Measurements from ENCODE around the gene GDI1.
A peak's percentile ranks its signal among the peaks of the same experiment; 100 is the strongest.
"Not testable (repeated sequence)": the region's sequence is repeated elsewhere in the genome, so short reads cannot be mapped to it uniquely, and the experiment has no call there.

The GDI1 gene

DNA sequence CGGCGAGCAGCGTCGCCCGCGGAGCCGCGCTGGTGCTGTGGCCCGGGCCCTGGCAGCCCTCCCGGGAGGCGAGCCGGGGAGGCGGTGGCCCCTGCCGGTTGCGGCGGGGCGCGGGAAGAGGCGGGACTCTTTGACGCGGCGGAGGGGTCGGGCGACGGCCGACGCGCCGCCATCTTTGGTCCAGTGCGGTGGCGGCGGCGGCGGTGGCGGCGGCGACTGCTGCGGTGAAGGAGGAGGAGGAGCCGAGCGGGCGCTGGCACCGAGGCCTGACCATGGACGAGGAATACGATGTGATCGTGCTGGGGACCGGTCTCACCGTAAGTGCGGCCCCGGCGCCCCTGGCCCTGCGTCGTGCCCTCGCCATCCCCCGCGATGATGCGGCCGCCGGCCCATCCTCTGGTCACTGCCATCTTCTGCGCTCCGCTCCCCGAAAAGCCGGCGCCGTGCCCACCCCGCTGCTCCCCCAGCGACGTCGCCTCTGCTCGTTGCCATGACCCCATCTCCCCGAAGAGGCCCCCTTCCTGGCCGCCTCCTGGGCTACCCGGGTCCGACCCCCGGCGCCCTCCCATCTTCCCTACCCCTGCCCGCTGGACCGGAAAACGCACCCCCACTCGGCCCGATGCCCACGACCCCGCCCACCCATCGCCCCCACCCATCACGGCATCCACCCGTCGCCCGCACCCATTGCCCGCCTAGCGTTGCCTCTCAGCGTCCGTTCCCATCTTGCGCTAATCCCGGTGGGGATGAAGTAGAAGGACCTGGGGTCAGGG is at the start of gene GDI1:
Gene GDI1 (plus strand): TSS at position 172 of the 770 bp plus-strand sequence. CDS start 101 bp downstream, at position 273.
- DNase-seq (ENCODE audit: low read depth), result no peak

DNA sequence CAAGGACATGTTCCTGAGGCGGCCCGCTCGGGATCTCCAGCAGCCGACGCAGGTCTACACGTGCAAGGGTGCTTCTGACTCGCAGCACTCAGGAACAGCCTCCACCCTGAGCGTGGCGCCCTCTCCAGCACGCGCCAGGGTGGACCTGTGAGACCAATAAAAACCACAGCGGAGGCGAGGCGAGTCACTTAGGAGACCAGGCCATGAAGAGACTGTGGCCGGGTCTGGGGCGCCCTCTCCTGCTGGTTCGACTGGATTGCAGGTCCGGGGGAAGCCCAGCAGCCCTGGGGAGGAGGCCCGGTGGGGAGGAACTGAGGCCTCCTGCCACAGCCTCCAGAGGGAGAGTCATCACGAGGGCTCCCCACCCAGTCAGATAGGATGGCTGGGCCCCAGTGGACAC is 48.9 kb upstream of the GDI1 start:
- DNase-seq (ENCODE audit: low read depth), result not testable (repeated sequence)

DNA sequence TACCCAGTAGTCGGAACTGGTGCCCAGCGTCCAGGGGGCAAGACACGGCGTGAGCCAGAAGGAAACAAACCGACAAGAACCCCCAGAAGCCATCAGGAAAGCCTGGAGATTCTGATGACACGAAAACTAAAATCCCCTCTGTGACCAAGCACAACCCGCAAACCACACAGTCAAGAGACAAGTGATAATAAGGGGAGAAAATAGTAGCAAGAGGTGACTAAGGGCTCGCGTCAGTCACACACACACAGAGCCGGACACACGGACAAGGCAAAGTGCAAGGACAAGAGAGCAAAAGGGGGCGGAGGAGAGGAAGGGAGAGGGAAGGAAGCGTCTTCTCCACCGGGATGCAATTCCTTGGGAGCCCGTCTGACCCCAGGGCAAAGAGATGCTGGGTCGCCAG is 48.3 kb upstream of the GDI1 start:
- DNase-seq (ENCODE audit: low read depth), result not testable (repeated sequence)

DNA sequence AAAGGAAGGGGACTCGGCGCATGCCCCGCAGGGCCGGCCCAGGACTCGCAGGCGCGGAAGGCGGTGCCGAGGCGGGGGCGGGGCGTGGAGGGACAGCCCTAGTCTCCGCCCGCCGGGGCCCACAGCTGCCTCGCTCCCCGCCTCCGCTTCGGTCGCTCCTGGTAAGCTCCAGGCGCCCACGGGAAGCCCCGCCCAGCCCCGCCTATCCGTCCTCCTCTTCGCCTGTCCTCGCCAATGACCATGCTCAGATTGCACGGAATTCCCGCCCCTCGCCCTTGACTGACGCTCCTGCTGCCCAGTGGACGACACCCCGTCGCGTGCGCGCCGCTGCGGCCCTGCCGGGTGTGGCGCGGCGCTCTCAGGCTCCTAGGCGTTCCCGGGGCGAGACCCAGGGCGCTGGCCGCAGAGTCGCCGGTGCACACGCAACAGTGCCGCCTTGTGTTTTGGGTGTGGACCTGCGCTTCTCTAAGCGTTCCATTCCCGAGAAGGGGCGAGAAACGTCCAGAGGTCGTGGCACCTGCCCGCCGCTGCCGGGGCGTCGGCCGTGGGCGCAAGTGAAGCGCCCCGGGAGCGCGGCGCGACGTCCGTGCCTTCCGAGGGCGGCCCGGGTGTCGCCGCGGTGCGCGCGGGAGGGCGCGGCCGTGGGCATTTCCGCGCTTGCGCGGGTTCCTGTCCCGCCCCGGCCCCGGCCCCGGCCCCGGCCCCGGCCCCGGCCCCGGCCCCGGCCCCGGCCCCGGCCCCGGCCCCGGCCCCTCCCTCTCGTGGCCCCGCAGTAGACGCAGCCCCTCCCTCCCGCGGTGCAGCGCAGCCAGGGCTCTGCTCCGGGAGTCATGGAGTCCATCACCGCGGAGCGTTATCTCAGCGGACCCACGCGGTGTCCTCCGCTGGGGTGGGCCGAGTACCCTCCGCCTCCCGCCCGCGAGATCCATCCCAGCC is 46.9 kb upstream of the GDI1 start:
- not testable (repeated sequence) for DNase-seq (ENCODE audit: low read depth)

DNA sequence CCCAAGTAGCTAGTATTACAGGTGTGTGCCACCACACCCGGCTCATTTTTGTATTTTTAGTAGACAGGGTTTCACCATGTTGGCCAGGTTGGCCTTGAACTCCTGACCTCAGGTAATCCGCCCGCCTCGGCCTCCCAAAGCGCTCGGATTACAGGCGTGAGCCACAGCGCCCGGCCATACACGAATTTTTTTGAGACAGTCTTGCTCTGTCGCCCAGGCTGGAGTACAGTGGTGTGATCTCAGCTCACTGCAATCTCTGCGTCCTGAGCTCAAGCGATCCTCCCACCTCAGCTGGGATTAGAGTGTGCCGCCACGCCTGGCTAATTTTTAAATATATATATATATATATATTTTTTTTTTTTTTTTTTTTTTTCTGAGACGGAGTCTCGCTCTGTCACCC is 40.6 kb upstream of the GDI1 start:
- DNase-seq (ENCODE audit: low read depth), result not testable (repeated sequence)

DNA sequence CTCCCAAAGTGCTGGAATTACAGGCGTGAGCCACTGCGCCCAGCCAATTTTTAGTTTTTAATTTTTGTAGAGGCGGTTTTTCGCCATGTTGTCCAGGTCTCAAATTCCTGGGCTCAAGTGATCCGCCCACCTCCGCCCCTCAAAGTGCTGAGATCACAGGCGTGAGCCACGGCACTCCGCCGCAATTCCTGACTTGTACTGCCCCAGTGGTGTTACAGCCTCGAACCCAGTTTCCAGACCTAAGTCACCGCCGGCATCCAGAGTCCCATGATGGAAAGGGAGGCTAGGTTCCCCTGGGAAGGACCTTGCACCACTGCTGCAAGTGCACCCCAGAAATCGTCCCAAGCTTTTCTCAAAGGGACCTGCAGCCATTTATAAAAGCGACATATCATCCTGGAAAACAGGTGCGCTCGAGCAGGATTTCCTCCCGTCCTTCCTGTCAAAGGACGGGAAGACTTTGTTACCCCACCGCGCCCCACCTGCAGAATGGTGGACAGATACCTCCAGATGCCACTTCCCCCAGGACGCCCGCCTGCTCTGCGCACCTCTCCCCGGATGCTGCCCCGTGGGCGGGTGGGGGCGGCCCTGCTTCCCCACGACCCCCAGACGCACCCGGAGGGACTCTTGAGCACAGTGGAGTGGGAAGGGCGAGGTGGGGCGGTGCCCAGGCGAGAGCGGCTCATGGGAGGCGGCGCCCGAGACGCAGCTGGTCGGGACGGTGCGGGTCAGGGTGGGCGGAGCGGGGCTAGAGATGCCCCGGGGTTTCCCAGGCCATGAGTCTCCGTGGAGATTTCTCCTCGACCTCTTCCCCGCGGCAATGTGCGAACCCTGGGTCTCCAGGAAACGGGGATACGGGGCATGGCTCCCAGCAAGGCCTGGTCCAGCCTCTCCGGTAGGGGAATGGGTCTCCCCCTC is 39.7 kb upstream of the GDI1 start:
- DNase-seq (ENCODE audit: low read depth), result peak; percentile 47

DNA sequence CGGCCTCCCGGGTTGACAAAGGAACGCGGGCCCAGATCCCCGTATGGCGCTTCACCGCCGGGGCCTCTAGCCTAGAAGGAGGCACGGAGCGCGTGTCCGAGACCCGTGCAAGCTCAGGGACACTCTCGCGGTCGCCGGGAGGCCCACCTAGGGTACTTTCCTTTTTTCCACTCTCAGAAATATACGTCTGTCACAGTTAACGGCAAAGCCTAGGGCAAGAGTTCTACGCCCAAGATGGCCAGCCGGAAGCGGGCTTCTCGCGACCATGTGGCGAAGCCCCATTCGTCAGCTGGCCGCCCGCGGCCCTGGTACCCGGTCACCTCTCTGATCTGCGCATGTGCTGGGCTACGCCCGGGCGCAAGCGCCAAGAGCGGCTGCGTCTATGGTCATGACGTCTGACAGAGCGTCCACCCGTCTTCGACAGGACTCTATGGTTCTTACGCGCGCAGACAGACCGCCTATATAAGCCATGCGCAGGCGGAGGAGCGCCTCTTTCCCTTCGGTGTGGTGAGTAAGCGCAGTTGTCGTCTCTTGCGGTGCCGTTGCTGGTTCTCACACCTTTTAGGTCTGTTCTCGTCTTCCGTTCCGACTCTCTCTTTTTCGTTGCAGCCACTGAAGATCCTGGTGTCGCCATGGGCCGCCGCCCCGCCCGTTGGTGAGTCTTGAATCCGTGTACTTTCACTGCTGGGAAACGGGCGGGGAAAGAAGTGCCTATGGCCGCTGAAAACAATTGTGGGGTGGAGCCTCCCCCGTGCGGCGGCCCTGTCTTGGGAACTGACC is 38.9 kb upstream of the GDI1 start, which contains the start of gene RPL10:
Gene RPL10 (plus strand): TSS at position 490 of the 780 bp plus-strand sequence. CDS start 143 bp downstream, at position 633.
- DNase-seq (ENCODE audit: low read depth), result peak; percentile 96

DNA sequence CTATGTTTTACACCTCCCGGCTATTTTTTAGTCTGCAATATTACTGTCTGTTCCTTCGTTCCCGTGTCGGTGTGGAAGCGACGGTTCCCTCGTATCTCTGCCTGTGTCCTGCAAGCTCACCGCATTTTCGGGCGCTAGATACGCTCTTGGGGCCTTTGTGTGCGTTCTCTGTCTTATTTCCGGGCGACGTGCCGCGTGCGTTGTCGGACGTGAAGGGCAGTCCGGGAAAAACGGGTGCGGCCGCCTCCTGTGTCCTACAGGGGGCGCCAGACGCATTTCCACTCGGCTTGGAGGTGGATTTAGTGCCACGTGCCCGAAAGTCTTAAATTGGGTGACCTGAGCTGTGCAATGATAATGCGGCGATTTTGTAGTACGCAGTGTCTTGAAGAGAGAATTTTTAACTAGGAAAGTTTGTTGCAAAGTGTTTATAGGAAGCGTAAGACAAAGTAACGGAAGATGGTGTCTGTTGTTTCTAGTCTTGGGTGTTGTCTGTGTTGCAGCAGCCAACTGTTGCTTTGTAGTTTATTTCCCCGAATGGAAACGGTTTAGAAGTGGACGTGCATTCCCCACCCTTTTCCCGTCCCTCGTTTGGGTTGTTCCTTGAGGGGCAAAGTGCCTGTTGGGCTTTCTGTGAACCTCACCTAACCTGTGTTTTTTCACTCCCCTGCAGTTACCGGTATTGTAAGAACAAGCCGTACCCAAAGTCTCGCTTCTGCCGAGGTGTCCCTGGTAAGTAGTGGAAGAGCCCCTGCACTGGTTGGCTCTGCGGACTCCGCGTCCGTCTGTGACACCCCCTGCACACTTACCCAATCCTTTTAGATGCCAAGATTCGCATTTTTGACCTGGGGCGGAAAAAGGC is 38.1 kb upstream of the GDI1 start:
- DNase-seq (ENCODE audit: low read depth), result peak; percentile 65

DNA sequence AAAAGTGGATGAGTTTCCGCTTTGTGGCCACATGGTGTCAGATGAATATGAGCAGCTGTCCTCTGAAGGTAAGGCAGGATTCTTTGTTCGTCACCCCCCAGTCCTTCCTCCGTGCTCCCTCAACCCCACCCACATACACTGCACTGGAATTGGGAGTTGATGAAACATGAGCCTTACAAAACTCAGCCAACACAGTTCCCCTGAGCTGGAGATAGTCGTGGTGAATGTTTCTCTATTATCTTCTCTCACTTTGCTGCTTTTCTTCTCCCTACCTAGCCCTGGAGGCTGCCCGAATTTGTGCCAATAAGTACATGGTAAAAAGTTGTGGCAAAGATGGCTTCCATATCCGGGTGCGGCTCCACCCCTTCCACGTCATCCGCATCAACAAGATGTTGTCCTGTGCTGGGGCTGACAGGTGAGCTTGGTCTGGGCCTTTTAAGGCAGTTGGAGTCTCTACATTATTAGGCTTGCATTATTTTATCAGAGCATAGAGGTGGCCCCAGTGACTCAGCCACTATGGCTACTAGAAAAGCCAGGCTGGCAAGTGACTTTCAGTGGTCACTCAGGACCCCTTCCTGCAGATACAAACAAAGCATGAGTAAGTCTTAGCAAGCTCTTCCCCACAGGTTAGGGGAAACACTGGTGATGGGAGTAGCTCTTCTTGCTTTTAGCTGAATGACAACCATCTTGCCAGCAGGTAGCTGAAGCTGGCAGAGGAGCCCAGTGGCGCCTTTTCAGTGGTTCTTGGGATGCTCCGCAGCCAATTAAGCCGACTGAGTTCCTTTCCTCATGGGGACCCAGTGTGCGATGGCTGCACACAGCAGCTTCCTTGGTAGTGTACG is 37.2 kb upstream of the GDI1 start:
- no peak for DNase-seq (ENCODE audit: low read depth)

DNA sequence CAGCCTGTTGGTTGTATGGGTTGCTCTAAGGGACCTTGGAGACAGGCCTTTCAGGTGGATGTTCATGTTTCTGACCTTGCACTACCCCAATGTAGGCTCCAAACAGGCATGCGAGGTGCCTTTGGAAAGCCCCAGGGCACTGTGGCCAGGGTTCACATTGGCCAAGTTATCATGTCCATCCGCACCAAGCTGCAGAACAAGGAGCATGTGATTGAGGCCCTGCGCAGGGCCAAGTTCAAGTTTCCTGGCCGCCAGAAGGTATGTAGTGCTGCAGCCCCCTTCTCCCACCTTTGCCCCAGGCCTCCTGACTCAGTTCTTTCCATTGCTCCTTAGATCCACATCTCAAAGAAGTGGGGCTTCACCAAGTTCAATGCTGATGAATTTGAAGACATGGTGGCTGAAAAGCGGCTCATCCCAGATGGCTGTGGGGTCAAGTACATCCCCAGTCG is 36.6 kb upstream of the GDI1 start:
- DNase-seq (ENCODE audit: low read depth), result not testable (repeated sequence)

DNA sequence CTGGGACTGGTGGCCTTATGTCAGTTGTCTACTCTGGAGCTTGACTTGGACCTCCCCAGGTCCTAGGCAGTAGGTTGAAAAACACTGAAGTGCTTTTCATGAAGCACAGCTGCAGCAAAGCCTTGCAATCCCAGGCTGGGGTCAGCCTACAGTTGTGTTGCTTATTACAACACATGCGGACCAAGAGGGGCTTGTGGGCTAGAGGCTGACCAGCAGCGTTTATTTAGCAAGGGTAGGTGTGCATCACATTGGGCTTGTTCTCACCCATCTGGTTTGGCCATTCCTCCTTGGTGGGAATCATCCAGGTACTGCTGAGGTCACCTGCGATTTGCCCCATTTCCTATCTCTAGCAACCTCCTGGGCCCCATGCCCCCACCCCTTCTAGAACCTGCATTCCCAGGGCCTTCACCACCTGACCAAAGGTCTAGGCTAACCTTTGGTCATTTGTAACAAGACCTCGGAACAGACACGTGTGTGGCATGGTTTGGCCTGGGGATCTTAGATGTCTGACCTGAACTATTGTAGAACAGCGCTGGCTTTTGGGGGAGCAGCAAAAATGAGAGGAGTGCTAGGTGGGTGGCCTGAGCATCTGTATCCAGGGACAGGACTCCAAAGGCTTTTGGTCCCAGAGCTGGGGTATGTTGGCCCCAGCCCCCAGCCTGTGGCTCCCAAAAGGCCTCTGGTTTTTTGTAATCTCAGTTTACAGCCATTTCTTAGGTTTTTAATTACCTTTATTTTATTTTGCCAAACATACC is 35.7 kb upstream of the GDI1 start:
- no peak for DNase-seq (ENCODE audit: low read depth)

DNA sequence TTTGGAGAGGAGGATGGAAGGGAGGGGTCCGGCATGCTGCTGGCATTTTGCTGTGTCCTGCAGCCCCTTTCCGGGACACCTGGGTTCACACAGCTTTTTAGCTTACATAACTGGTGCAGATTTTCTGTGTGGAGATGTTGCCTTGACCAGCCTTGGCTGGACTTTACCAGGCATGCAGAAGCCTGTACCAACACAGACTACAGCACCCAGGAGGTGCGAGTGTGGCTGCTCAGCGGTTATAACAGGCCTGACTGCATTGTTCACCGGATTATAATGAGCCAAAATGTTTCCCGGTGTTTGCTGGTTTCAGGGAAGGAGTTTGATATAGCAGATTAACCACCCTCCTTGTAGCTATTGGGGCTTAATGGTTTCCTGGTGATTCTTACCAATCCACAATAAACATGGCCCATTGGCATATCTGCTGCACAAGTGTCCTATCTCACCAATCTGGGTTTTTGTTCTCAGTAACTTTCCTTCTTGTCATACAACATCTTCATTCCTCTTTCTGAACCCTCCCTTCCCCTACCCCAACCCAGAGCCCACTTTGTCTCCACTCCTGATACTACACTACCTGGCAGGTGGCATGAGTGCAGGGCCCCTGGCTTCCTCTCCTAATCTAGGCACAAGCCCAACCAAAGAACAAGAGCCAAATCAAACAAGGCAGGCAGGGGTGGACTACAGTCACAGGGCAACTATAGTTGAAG is 34.9 kb upstream of the GDI1 start:
- DNase-seq (ENCODE audit: low read depth), result no peak

DNA sequence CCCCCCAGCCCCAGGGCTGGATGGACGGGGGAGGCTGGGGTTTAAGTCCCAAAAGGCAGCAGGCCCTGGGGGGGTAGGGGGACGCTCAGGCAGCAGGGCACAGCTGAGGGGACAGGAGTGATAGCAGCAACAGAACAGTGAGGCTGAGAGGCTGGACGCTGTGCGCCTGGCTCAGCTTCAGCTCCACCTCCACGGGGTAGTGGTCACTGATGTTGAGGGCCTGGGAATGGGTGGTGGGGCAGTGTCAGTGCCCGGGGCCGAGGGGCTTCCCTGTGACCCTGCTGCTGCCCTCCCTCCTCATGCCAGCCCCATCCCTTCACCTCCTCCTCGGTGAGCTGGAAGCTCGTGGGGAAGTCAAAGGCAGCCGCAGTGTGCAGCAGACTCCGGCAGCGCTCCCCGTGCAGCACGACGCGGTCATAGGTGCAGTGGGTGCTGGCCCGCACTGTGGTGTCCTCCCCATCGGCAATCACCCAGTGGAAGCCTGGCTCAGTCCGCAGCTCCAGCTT is 34.3 kb upstream of the GDI1 start:
- no peak for DNase-seq (ENCODE audit: low read depth)

DNA sequence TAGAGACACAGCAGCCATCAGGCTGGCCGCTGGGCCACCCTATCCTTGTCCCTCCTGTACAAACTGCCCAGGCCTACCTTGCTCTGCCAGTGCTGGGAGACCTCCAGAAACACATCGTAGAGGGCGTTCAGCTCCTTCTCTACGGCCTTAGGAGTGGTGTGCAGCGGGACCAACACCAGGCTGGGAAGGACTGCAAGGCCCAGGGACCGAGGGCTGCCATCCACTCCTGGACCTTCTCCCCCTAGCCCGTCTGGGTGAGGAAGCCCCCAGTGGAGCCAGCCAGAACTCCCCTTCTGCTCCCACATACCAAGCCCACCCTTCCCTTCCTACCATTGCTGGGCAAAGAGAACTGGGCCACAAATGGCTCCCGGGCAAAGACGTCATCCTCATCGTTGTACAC is 33.8 kb upstream of the GDI1 start:
- DNase-seq (ENCODE audit: low read depth), result no peak

DNA sequence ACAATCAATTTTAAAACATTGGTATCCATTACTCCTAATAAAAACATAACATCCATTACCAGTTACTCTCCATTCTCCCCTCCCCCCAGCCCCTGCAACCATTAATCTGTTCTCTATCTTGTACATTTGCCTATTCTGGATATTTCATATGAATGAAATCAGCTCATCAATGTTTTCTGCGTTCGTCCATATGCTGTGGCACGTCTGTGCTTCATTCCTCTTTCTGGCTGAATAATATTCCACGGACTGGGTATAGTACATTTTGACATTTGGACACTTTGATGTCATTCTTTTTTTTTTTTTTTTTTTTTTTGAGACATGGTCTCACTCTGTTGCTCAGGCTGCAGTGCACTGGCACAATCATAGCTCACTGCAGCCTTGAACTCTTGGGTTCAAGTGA is 33.1 kb upstream of the GDI1 start:
- DNase-seq (ENCODE audit: low read depth), result no peak

DNA sequence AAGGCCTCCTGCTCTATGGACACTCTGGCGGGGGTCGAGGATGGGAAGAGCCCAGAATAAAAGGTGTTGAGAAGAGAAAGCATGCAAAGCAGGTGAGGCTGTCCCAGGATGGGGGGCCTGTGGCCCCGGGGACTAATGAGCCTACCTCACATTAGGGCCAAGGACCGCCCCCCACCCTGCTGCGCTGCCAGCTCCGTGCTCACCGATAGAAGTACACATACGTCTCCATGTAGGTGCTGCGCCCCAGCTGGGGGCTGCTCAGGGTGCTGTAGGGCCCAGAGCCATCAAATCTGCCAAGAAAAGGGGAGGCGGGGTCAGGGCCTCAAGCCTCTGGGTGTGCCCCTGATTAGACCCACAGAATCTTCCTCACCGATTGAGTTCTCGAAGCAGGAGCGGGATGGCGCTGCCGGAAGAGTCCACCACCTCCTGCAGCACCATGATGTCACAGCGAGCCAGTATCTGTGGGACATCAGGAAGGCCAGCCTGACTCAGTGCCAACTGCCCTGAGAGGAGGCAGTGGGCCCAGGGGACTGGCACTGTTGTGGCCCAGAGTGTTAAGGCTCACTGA is 32.2 kb upstream of the GDI1 start:
- DNase-seq (ENCODE audit: low read depth), result no peak

DNA sequence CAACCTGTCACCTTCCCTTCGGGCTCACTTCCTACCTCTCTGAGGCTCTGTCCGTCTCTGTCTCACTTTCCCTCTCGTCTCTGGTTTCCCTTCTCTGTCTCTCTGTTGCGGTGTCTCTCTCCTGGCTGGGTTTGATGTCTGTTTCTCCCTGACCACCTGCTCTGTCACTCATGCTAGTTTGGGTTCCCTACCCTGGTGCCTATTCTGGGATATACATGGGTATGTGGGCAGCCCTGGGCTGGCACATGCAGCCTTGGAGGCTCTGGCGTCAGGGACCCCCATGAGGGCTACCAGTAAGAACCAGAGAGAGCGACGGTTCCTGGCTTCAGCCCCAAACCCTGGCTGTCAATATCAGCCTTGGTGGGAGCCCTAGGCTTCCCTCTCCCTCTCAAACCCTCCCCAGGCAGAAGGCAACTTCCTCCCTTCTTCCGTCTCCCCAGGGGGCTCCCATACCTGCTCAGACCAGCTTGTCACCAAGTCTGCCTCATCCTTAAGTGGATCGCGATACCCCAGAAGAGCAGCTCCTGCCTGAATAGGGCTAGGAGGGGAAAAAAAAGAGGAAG is 28.2 kb upstream of the GDI1 start:
- no peak for DNase-seq (ENCODE audit: low read depth)
